H9 (cell line): ENCODE measurements around the gene USP21. TPM values are rescaled to one million over a fixed set of nuclear protein-coding genes. Genes with fewer than 3 reads are reported as not detected.

ENCODE experiments used
- DNase-seq: peaks from one replicate; pipeline ENCODE4 v3.0.0-alpha.2; 2017
- H2AFZ ChIP-seq: one replicate; pipeline ENCODE4 v1.6.1; 2013; ENCODE audit warnings: mild to moderate bottlenecking, low read length, control low read depth, moderate library complexity
- H2AK5ac ChIP-seq: 2 replicates; pipeline ENCODE4 v1.6.1; 2013; ENCODE audit warnings: low read length, control low read depth, mixed read lengths; ENCODE audit not compliant: insufficient read length
- H2BK120ac ChIP-seq: one replicate; pipeline ENCODE4 v1.6.1; 2013; ENCODE audit warnings: low read depth, mild to moderate bottlenecking, low read length, control low read depth, inconsistent platforms; ENCODE audit not compliant: poor library complexity, severe bottlenecking
- H2BK12ac ChIP-seq: 2 replicates; pipeline ENCODE4 v1.6.1; 2013; ENCODE audit warnings: low read length, control low read depth, mixed read lengths, low read depth; ENCODE audit not compliant: insufficient read length
- H2BK15ac ChIP-seq: 2 replicates; pipeline ENCODE4 v1.6.1; 2013; ENCODE audit warnings: low read depth, low read length, control low read depth
- H2BK20ac ChIP-seq: one replicate; pipeline ENCODE4 v1.6.1; 2013; ENCODE audit warnings: low read depth, mild to moderate bottlenecking, low read length, control low read depth, inconsistent platforms; ENCODE audit not compliant: poor library complexity, severe bottlenecking
- H2BK5ac ChIP-seq: 2 replicates; pipeline ENCODE4 v1.6.1; 2013; ENCODE audit warnings: low read length, control low read depth, mixed read lengths; ENCODE audit not compliant: insufficient read length
- H3K14ac ChIP-seq: 2 replicates; pipeline ENCODE4 v1.6.1; 2013; ENCODE audit warnings: low read length, control low read depth; ENCODE audit not compliant: insufficient read depth
- H3K18ac ChIP-seq: 2 replicates; pipeline ENCODE4 v1.6.1; 2013; ENCODE audit warnings: low read depth, mild to moderate bottlenecking, mixed read lengths, low read length, control low read depth; ENCODE audit not compliant: insufficient read length
- H3K23ac ChIP-seq: 2 replicates; pipeline ENCODE4 v1.6.1; 2013; ENCODE audit warnings: low read length, control low read depth, mixed read lengths, low read depth; ENCODE audit not compliant: insufficient read length
- H3K23me2 ChIP-seq: 2 replicates; pipeline ENCODE4 v1.6.1; 2013; ENCODE audit warnings: low read depth, mild to moderate bottlenecking, mixed read lengths, low read length, control low read depth; ENCODE audit not compliant: insufficient read length, poor library complexity, severe bottlenecking
- H3K27ac ChIP-seq: 2 replicates; pipeline ENCODE4 v1.5.1; 2013; ENCODE audit warnings: low read length, control low read depth, mixed read lengths, low read depth; ENCODE audit not compliant: insufficient read length
- H3K27me3 ChIP-seq: 2 replicates; pipeline ENCODE4 v1.6.1; 2013; ENCODE audit warnings: low read length, control low read depth, inconsistent platforms; ENCODE audit not compliant: insufficient read depth
- H3K4ac ChIP-seq: 2 replicates; pipeline ENCODE4 v1.6.1; 2013; ENCODE audit warnings: low read depth, mild to moderate bottlenecking, control low read depth, inconsistent platforms, low read length, moderate library complexity
- H3K4me1 ChIP-seq: 2 replicates; pipeline ENCODE4 v1.6.1; 2013; ENCODE audit warnings: low read length, control low read depth, inconsistent platforms; ENCODE audit not compliant: insufficient read depth
- H3K4me2 ChIP-seq: 2 replicates; pipeline ENCODE4 v1.6.1; 2013; ENCODE audit warnings: low read length, control low read depth, mixed read lengths; ENCODE audit not compliant: insufficient read length, insufficient read depth
- H3K56ac ChIP-seq: 2 replicates; pipeline ENCODE4 v1.6.1; 2013; ENCODE audit warnings: low read depth, mild to moderate bottlenecking, mixed read lengths, low read length, control low read depth; ENCODE audit not compliant: insufficient read length
- H3K79me1 ChIP-seq: 2 replicates; pipeline ENCODE4 v1.6.1; 2013; ENCODE audit warnings: low read depth, mild to moderate bottlenecking, moderate library complexity, low read length, control low read depth, inconsistent platforms; ENCODE audit not compliant: insufficient read depth, poor library complexity, severe bottlenecking
- H3K79me2 ChIP-seq: 2 replicates; pipeline ENCODE4 v1.6.1; 2013; ENCODE audit warnings: low read length, control low read depth, inconsistent platforms; ENCODE audit not compliant: insufficient read depth
- H3K9ac ChIP-seq: 2 replicates; pipeline ENCODE4 v1.6.1; 2013; ENCODE audit warnings: low read length, control low read depth, mixed read lengths; ENCODE audit not compliant: insufficient read length; ENCODE audit errors: extremely low read depth
- H3K9me3 ChIP-seq: one replicate; pipeline ENCODE4 v1.6.1; 2013; ENCODE audit warnings: low read depth, low read length, inconsistent platforms; ENCODE audit not compliant: control insufficient read depth
- H3T11ph ChIP-seq: one replicate; pipeline ENCODE4 v1.6.1; 2013; ENCODE audit warnings: mild to moderate bottlenecking, low read length, control low read depth, inconsistent platforms
- H4K20me1 ChIP-seq: one replicate; pipeline ENCODE4 v1.6.1; 2013; ENCODE audit not compliant: control insufficient read depth, insufficient read length, insufficient read depth
- H4K5ac ChIP-seq: 2 replicates; pipeline ENCODE4 v1.6.1; 2013; ENCODE audit warnings: low read depth, mild to moderate bottlenecking, mixed read lengths, low read length, control low read depth; ENCODE audit not compliant: insufficient read length
- H4K8ac ChIP-seq: replicated peaks from 2 replicates; pipeline ENCODE4 v1.6.1; 2013; ENCODE audit warnings: low read length, control low read depth, mixed read lengths, low read depth; ENCODE audit not compliant: insufficient read length
- H4K91ac ChIP-seq: 2 replicates; pipeline ENCODE4 v1.6.1; 2013; ENCODE audit warnings: low read depth, mild to moderate bottlenecking, moderate library complexity, mixed read lengths, low read length, control low read depth; ENCODE audit not compliant: insufficient read length
- H3K27ac Mint-ChIP-seq, 3 experiments: 2 replicates in 2 of 3; 3 replicates in 1 of 3; pipeline ENCODE4 v1.8.0; 2020 to 2021; ENCODE audit warnings: mixed read lengths in 3 of 3, mild to moderate bottlenecking in 1 of 3, moderate library complexity in 1 of 3
- H3K27me3 Mint-ChIP-seq: 2 replicates; pipeline ENCODE4 v1.8.0; 2021; ENCODE audit warnings: low read depth, mild to moderate bottlenecking, moderate library complexity, mixed read lengths
- H3K36me3 Mint-ChIP-seq, 3 experiments: 2 replicates in 2 of 3; 3 replicates in 1 of 3; pipeline ENCODE4 v1.8.0; 2020 to 2021; ENCODE audit warnings: low read depth in 3 of 3, mixed read lengths in 3 of 3; ENCODE audit not compliant: insufficient read depth in 1 of 3
- H3K4me1 Mint-ChIP-seq, 2 experiments: 2 replicates each; pipeline ENCODE4 v1.8.0; 2020; ENCODE audit warnings: mixed read lengths in 2 of 2
- H3K4me3 Mint-ChIP-seq, 2 experiments: 2 replicates in 1 of 2; 3 replicates in 1 of 2; pipeline ENCODE4 v1.8.0; 2020 to 2021; ENCODE audit warnings: mild to moderate bottlenecking in 2 of 2, mixed read lengths in 2 of 2, moderate library complexity in 1 of 2
- H3K9me3 Mint-ChIP-seq, 2 experiments: 2 replicates in 1 of 2; 3 replicates in 1 of 2; pipeline ENCODE4 v1.8.0; 2020; ENCODE audit warnings: mild to moderate bottlenecking in 2 of 2, mixed read lengths in 2 of 2, moderate library complexity in 1 of 2
- WGBS: extraction: QIAGEN DNeasy Blood & Tissue Kit; methylation state at CpG from one replicate; pipeline ENCODE4 v1.1.7; 2013; ENCODE audit warnings: missing lambda C conversion rate, low lambda C conversion rate, mixed read lengths; ENCODE audit not compliant: insufficient read length; ENCODE audit errors: extremely low coverage; 5-methylcytosine and 5-hydroxymethylcytosine counted together
- total RNA-seq: library from RNA; stranded (reverse); gene quantifications from 2 replicates; pipeline ENCODE4 v1.2.1, GENCODE V29; 2021
- TF ChIP-seq, protein P1 (sequence below): fragments of 200-600 bp; sonication (generic); conservative IDR thresholded peaks from 3 replicates; pipeline ENCODE4 v1.8.0; 2021; ENCODE audit warnings: antibody characterized with exemption, mild to moderate bottlenecking

Gene USP21
- total RNA-seq, 1 experiment from 2014 or later = 17.9 TPM

- Histone ChIP-seq H2BK120ac (no peak overlapping the region), H3K4me2 (peak overlapping the region; percentile 94), H2BK12ac (no peak overlapping the region), H4K5ac (peak overlapping the region; percentile 45), H3K14ac (no peak overlapping the region), H3K23ac (no peak overlapping the region), H3T11ph (no peak overlapping the region), H2AK5ac (no peak overlapping the region), H3K79me1 (no peaks in the 10 kb centered on the region), H3K9ac (peak overlapping the region; percentile 66), H3K4ac (no peak overlapping the region), H3K23me2 (peaks cover 5% of the 10 kb centered on the region), H4K20me1 (no peaks in the 10 kb centered on the region), H3K18ac (peak overlapping the region; percentile 55), H2BK15ac (no peak overlapping the region), H2AFZ (no peak overlapping the region), H3K9me3 (no peaks in the 10 kb centered on the region), H4K8ac (peak overlapping the region; percentile 78), H3K27ac (peak overlapping the region; percentile 1), H3K4me1 (no peaks in the 10 kb centered on the region), H4K91ac (no peak overlapping the region), H2BK20ac (no peak overlapping the region), H3K27me3 (no peaks in the 10 kb centered on the region), H3K79me2 (no peaks in the 10 kb centered on the region), H3K56ac (no peak overlapping the region), H2BK5ac (no peak overlapping the region)
- Mint-ChIP-seq H3K27me3 (no peaks in the 10 kb centered on the region; the same call in 1 of the 2 replicates), H3K4me3 (peak overlapping the region; percentile 81 to 89), H3K27ac (peak overlapping the region; percentile 9 to 97 (median 86); a peak in 4 of 7 replicates), H3K9me3 (no peaks in the 10 kb centered on the region), H3K4me1 (peaks cover 23 to 25% of the 10 kb centered on the region in 2 experiments), H3K36me3 (peaks cover 26 to 49% (median 43%) of the 10 kb centered on the region in 3 experiments)
- WGBS = no CpG with 5 or more reads among the region's 9 CpGs
- no peak for DNase-seq
- TF ChIP-seq, protein P1, sequence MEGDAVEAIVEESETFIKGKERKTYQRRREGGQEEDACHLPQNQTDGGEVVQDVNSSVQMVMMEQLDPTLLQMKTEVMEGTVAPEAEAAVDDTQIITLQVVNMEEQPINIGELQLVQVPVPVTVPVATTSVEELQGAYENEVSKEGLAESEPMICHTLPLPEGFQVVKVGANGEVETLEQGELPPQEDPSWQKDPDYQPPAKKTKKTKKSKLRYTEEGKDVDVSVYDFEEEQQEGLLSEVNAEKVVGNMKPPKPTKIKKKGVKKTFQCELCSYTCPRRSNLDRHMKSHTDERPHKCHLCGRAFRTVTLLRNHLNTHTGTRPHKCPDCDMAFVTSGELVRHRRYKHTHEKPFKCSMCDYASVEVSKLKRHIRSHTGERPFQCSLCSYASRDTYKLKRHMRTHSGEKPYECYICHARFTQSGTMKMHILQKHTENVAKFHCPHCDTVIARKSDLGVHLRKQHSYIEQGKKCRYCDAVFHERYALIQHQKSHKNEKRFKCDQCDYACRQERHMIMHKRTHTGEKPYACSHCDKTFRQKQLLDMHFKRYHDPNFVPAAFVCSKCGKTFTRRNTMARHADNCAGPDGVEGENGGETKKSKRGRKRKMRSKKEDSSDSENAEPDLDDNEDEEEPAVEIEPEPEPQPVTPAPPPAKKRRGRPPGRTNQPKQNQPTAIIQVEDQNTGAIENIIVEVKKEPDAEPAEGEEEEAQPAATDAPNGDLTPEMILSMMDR = no peak
These were observed 837 bp upstream of the USP21 start for GRCh38 chr1:161158316-161159010.
